Raji (cell line): Measurements from ENCODE around the gene LRRC51.

Source experiments
- POLR2A ChIP-seq: IDR thresholded peaks from 2 replicates; pipeline ENCODE4 v1.6.1; 2011; ENCODE audit warnings: low read depth, low read length, control low read depth; ENCODE audit not compliant: insufficient read depth

The LRRC51 gene

GRCh38 chr11:72138821-72139390 is 58.3 kb downstream of the LRRC51 start:
- TF ChIP-seq POLR2A = no peak

DNA sequence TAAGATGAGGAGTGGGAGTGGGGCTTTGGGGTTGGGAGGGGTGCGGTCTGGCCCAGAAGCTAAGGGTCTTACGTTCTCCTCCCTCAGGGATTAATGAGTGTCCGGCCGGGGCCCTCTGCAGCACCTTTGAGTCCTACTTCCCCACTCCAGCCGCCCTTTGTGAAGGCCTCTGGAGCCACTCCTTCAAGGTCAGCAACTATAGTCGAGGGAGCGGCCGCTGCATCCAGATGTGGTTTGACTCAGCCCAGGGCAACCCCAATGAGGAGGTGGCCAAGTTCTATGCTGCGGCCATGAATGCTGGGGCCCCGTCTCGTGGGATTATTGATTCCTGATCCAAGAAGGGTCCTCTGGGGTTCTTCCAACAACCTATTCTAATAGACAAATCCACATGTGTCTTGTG is 58.9 kb downstream of the LRRC51 start:
- TF ChIP-seq POLR2A = no peak

- no peak for TF ChIP-seq POLR2A
Measured at GRCh38 chr11:72140661-72141060, 60.0 kb downstream of the LRRC51 start.

- no peak for TF ChIP-seq POLR2A
Measured at GRCh38 chr11:72141066-72141465, 60.4 kb downstream of the LRRC51 start.

GRCh38 chr11:72144807-72145565 is 64.3 kb downstream of the LRRC51 start:
- TF ChIP-seq POLR2A = no peak
